HCT116 (cell line): ENCODE results near the gene GGACT.

Experiments used
- CBX3 ChIP-seq: IDR thresholded peaks from 2 replicates; pipeline ENCODE4 v1.6.1; 2012; ENCODE audit warnings: low read depth
- CTCF ChIP-seq, 3 experiments: fragments of 200-600 bp in 1 of 3; sonication (generic) in 1 of 3; IDR thresholded peaks in 2 of 3; conservative IDR thresholded peaks in 1 of 3; 2 replicates each; pipeline ENCODE4 v1.5.1; 2012 to 2017; ENCODE audit warnings: low read depth in 2 of 3, low read length in 2 of 3, antibody characterized with exemption in 1 of 3, borderline replicate concordance in 1 of 3, control low read depth in 1 of 3, mild to moderate bottlenecking in 1 of 3, mixed read lengths in 1 of 3, mixed run types in 1 of 3, moderate library complexity in 1 of 3; ENCODE audit not compliant: insufficient read depth in 1 of 3
- EGR1 ChIP-seq: IDR thresholded peaks from 2 replicates; pipeline ENCODE4 v1.6.1; 2012; ENCODE audit warnings: low read depth
- EZH2 ChIP-seq: fragments of 200-600 bp; sonication (generic); IDR thresholded peaks from 2 replicates; pipeline ENCODE4 v1.6.1; 2017; ENCODE audit warnings: antibody characterized with exemption, mixed run types
- EZH2phosphoT487 ChIP-seq: fragments of 200-600 bp; IDR thresholded peaks from 2 replicates; pipeline ENCODE4 v1.6.1; 2018; ENCODE audit warnings: antibody characterized with exemption, borderline replicate concordance
- MAX ChIP-seq: IDR thresholded peaks from 2 replicates; pipeline ENCODE4 v1.6.1; 2012
- POLR2AphosphoS5 ChIP-seq: IDR thresholded peaks from 2 replicates; pipeline ENCODE4 v1.6.1; 2011; ENCODE audit warnings: mild to moderate bottlenecking, low read depth, low read length, moderate library complexity
- ZBTB33 ChIP-seq: IDR thresholded peaks from 2 replicates; pipeline ENCODE4 v1.6.1; 2011; ENCODE audit warnings: mild to moderate bottlenecking, low read length, moderate library complexity; ENCODE audit not compliant: insufficient replicate concordance; ENCODE audit errors: extremely low read depth
- ZFX ChIP-seq: fragments of 450-650 bp; IDR thresholded peaks from 2 replicates; pipeline ENCODE4 v1.6.1; 2017

GRCh38 chr13:100560498-100561157 lies 28.0 kb downstream of the GGACT start:
- no peak for TF ChIP-seq EZH2phosphoT487
- no peak for TF ChIP-seq ZBTB33
- no peak for TF ChIP-seq POLR2AphosphoS5
- no peak for TF ChIP-seq CTCF (IDR thresholded peaks at IDR 0.05 in 2 of 3, conservative IDR thresholded peaks at IDR 0.05 in 1 of 3; ENCODE audit: borderline replicate concordance in 1 of 3, insufficient read depth in 1 of 3, low read depth in 2 of 3, low read length in 2 of 3)
- TF ChIP-seq CBX3 = no peak
- TF ChIP-seq EGR1 = no peak
- TF ChIP-seq ZFX = no peak
- no peak for TF ChIP-seq EZH2
- no peak for TF ChIP-seq MAX
